ENCODE data around the gene HDAC4. TPM values are rescaled to one million over a fixed set of nuclear protein-coding genes. Genes with fewer than 3 reads are reported as not detected.

Gene HDAC4
- total RNA-seq, 1 donor from 2014 or later = 29.4 TPM

DNA sequence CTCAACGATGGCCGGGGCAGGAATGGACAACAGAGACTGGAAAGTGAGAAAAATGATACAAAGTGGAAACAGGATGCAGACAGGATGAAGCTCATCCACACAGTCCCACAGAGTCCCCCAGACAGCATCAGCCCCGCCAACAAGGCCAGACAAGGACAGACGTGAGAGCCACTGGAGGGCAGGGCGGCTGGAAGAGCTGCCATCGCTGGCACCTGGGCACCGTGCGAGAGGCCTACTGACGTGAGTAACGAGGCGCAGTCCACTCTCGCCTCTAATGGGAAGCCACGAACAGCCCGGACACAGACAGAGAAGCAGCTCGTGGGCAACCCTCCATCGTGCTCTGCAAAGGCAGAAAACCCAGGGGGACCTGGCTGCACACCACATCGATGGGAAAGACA is 17.1 kb downstream of the HDAC4 start:
- DNase-seq (ENCODE audit: low read depth) = no peak

DNA sequence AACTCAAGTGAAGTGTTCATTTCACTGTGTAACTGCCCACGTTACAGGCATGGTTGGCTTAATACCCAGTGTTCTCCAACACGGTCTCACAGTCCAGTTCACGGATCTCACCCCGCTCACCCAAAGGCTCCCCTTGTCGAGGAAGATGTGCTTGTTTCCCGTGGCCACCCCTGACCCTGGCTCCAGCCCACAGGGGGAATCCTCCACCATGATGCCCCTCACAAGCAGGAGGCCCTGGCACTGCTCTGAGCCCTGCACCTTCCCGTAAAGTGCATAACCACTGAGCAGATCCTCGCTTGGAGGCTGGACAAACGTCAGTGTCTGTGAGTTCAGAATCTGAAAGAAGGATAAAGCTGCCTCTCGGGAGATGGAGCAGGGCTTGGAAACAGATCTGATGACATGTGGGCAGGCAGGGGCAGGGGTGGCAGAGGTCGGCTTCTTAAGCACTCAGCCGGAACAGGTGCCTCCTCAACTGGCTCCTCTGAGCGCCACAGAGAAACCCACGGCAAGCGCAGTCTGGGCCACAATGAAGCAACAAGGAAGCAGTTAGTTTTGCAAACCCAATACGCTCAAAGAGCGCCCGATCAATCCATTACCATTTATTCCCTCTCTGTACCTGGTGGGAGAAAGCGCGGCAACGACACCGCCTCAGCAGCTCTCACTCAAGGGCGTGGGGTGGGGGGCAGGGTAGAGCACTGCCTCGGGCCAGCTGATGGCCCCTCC is 17.6 kb downstream of the HDAC4 start:
- DNase-seq (ENCODE audit: low read depth) = no peak

DNA sequence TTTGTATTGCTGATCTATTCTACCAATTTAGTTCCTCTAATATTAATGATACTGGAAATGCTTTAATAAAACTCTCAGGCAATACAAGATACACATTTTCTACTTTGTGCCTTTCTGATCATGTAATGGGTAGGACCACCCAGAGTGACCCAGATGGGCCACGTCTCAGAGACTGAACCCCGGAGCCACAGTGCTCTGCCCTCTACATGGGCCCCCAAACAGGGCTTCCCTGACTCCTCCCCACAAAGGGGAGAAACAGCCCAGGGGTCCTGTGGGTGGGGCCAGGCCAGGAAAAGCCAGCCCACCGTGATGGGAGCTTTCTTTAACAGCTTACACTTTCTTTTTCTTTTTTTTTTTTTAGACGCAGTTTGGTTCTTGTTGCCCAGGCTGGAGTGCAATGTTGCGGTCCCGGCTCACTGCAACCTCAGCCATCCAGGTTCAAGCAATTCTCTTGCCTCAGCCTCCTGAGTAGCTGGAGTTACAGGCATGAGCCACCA is 18.4 kb downstream of the HDAC4 start:
- no peak for DNase-seq (ENCODE audit: low read depth)

DNA sequence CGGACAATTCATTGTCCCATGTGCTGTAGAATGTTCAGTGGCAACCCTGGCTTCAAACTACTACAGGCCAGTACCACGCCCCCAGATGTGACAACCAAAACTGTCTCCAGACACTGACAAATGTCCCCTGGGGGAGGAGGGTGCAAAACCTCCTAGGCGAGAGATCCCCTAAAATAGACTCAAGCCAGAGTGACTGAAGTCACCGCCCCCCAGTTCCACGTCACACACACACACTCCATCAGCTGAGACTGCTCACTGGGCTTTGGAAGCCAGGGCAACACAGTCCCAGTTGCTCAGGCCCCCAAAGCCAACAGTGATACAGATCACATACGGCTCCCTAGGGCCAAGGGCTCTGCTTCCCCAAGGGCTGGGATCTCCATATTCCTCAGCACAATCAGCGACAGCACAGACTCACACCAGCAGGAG is 19.1 kb downstream of the HDAC4 start:
- no peak for DNase-seq (ENCODE audit: low read depth)

- DNase-seq (ENCODE audit: low read depth) = no peak
Measured at GRCh38 chr2:239380831-239381708, 19.8 kb downstream of the HDAC4 start.

GRCh38 chr2:239379641-239380170 is 21.1 kb downstream of the HDAC4 start:
- no peak for DNase-seq (ENCODE audit: low read depth)

GRCh38 chr2:239378918-239379640 is 21.7 kb downstream of the HDAC4 start:
- no peak for DNase-seq (ENCODE audit: low read depth)

DNA sequence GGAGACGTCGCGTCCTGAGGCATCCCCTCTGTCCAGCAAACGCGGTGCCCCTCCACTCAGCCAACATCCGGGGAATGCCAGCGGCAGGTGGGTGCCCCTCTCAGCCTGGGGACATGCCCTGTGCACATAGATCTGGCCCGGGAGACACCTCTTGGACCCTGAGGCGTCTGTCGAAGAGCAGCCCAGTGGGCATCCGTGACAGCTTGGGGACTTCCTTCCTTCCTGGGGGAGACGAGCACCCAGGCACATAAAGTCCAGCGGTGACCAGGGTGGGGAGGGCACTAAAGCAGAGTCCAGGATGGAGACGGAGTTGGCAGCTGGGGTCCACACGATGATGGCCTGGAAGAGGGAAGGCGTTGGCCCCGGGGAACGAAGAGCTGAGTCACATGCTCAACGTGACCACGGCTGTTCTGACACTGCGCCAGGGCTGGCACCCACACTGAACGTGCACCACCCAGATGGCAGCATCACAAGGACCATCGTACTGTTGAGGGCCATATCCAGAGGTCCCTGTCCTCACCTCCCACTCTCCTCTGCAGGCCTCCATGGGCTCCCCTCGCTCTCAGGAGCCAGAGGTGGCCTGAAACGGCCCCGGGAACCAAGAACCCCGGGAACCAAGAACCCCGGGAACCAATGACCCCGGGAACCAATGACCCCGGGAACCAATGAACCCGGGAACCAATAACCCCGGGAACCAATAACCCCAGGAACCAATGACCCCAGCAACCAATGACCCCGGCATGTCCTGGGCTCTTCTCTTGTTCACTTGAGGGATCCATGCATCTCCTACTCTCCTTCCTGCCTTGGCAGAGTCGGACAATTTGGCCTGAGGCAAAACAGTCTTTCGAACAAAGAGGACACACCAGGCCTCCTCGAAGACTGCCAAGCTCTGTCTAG is 22.6 kb downstream of the HDAC4 start:
- DNase-seq (ENCODE audit: low read depth) = no peak

DNA sequence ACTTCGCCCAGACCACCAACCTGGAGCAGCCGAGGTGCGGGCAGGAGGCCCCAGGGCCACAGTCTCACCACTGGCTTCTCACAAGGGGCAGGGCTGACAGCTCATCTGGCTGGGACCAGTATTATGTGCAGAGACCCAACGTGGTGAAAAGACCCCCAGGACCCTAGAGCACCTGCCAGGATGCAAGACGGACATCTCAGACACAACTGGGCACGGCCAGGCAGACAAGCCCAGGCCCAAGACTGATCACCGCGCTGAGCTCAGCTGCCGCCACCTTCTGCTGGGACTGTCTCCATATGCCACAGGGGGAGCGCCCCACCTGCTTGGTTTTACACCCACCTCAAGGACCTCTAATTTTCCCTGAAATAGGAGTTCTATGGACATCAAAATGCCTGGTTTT is 23.2 kb downstream of the HDAC4 start:
- no peak for DNase-seq (ENCODE audit: low read depth)

DNA sequence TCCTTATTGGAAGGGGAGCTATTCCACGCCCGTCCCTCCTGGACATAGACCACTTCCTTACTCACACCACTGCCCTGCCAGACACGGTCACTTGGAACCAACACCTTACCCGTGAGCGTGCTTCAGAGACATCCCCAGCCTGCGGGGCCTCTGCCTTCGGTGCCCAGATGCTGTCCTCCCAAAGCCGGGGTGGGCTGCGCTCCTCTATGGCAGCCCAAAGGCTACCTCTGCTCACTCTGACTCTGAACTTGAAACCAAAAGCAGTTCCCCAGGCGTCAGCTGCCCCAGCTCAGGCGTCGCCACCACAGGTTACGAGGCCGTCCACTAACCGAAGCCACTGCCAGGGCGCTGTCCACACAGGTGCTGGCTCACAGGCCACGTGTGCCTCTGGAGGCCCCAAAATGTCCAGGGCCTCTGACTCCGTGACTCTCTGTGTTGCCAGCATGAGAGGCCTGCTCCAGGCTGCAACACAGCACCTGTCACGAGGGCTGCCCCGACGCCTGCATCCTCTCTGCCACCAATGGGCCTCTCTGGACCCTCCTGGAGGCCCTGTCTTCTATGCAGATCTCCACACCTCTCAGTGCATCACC is 23.8 kb downstream of the HDAC4 start:
- DNase-seq (ENCODE audit: low read depth) = no peak

- no peak for DNase-seq (ENCODE audit: low read depth)
Measured at GRCh38 chr2:239376351-239376750, 24.5 kb downstream of the HDAC4 start.

- DNase-seq (ENCODE audit: low read depth) = no peak
Measured at GRCh38 chr2:239375278-239376061, 25.4 kb downstream of the HDAC4 start.

DNA sequence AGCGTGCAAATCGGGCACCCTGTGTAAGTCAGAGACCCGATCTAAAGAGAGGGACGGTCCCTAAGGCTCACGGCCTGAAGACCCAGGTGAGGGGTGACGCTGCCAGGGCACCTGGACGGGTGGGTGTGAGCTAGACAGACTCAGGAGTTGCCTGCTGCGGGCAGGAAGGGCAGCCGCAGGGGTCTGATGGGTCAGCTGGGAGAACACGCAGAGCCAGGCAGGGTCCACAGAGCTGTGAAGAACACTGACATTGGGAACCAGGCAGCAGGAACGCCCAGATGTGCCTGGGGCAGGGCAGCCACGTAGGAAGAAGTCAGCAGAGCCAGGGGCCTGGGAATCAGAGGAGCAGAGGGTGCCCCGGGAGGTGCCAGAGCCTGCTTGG is 25.9 kb downstream of the HDAC4 start:
- DNase-seq (ENCODE audit: low read depth) = no peak

- DNase-seq (ENCODE audit: low read depth) = no peak
Measured at GRCh38 chr2:239372835-239373234, 28.0 kb downstream of the HDAC4 start.

DNA sequence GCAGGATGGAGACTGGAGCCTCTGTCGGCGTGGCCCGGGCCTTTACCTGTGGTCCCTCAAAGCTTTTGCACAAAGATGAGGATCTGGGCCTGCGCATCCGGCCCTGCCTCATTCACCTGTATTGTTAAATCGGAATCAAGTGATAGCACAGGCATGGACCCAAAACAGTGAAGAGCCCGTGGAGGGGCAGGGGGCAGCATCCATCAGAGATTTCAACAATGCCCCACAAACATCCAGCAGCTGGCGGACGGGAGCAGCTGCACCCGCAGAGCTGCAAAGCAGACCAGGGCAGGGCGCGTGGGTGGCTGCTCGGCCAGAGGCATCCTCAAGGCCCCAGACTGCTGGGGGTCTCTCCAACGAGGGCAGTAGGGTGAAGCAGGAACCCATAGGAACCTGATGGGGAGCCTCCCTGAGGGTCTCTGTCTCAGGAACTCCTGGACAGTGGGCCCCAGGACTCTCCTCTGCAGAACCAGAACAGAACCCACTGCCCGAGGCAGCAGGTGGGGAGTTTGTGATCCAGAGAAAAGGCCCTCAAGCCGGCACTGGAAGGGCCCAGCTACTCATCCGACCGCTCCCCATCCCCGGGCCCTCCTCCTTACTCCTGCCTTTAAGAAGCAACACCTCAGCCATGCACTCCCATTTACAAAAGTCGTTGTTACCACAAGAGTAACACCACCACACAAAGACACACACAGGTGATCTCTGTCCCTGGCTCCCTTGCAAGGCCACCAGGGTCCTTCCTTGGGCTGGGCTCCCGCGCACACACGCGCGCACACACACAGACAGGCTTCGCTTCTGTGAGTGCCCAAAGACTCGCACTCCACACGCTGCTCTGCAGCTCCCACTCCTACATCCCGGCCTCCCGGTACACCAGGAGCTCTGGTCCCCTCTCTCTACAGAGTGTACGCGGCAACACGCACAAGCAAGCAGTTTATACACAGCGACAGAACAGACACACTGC is 28.8 kb downstream of the HDAC4 start:
- no peak for DNase-seq (ENCODE audit: low read depth)

DNA sequence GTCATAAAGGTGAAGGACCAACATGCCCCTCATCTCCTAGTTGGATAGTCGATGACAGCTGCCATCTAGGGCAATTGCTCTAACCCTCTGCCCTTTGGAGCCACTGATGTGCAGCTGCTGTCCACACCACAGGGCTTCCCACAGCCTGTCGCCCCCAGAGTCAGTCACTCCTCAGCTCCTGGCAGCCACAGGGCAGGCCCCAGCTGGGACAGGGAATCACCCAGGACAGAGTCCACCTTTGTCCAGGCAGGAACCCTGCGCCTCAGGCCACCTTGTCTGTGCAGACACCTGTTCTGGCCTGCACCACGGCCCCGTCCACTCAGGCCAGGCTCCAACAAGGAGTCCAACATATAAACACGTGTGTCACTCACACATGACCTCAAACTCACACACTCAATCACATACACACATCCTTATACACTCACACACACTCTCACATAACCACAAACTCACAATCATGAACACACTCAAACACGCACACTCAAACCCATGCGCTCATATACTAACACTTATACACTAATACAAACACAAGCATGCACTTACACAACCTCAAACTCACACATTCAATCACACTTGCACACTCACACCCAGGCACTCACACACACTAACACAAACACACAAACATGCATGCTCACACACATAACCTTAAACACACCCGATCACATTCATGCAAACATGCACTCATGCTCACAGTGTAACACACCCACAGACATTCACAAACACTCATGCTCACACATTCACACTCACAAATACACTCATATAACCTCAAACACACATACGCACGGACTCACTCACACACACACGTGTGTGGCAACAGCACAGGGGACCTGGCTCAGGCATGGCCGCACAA is 29.7 kb downstream of the HDAC4 start:
- no peak for DNase-seq (ENCODE audit: low read depth)

GRCh38 chr2:239370403-239370802 is 30.4 kb downstream of the HDAC4 start:
- DNase-seq (ENCODE audit: low read depth) = no peak
